IMR-90 (cell line): ENCODE data around the gene KIF9. TPM values are rescaled to one million over a fixed set of nuclear protein-coding genes. Genes with fewer than 3 reads are reported as not detected.
"Not testable (repeated sequence)": the region's sequence is repeated elsewhere in the genome, so short reads cannot be mapped to it uniquely, and the experiment has no call there.

ENCODE experiments used
- ATAC-seq: fragments of 200-7000 bp; cut with Tn5 transposase; 2 replicates; pipeline ENCODE4 v1.9.1; 2020; ENCODE audit warnings: low read depth, mild to moderate bottlenecking, moderate library complexity
- BruUV-seq: library from RNA; stranded (reverse); fragments of 400-500 nt; replicated peaks from 2 replicates; lab custom pipeline; 2021; lab: Mats Ljungman, UMichigan
- CTCF ChIA-PET: fragments of 300-600 bp; formaldehyde crosslinking; extraction: SDS; loops from one replicate; lab custom pipeline; 2021; ENCODE audit warnings: antibody characterized with exemption; lab: Yijun Ruan, JAX
- POLR2A ChIA-PET: fragments of 300-600 bp; sonication (Branson Sonifier 250); formaldehyde crosslinking; loops from one replicate; lab custom pipeline; 2022; ENCODE audit warnings: antibody characterized with exemption; ENCODE audit not compliant: unreplicated experiment; lab: Charles Lee
- DNase-seq: peaks from one replicate; pipeline ENCODE4 v3.0.0; 2013
- H2AFZ ChIP-seq: replicated peaks from 2 replicates; pipeline ENCODE3; 2013; ENCODE audit warnings: low read length, mild to moderate bottlenecking; ENCODE audit not compliant: poor library complexity
- H2AK5ac ChIP-seq: 2 replicates; pipeline ENCODE4 v1.6.1; 2013; ENCODE audit warnings: low read depth, low read length, inconsistent platforms
- H2AK9ac ChIP-seq: replicated peaks from 2 replicates; pipeline ENCODE3; 2013; ENCODE audit warnings: mild to moderate bottlenecking, low read depth, low read length, moderate library complexity; ENCODE audit not compliant: poor library complexity
- H2BK120ac ChIP-seq: 2 replicates; pipeline ENCODE4 v1.6.1; 2013; ENCODE audit warnings: low read depth, low read length, inconsistent platforms
- H2BK15ac ChIP-seq: 3 replicates; pipeline ENCODE4 v1.6.1; 2013; ENCODE audit warnings: low read depth, low read length, inconsistent platforms
- H2BK20ac ChIP-seq: 2 replicates; pipeline ENCODE4 v1.6.1; 2013; ENCODE audit warnings: low read depth, mild to moderate bottlenecking, inconsistent platforms, low read length, moderate library complexity
- H2BK5ac ChIP-seq: 2 replicates; pipeline ENCODE4 v1.6.1; 2013; ENCODE audit warnings: mild to moderate bottlenecking, low read depth, low read length, inconsistent platforms; ENCODE audit not compliant: poor library complexity, severe bottlenecking
- H3K14ac ChIP-seq: replicated peaks from 2 replicates; pipeline ENCODE4 v1.6.1; 2013; ENCODE audit warnings: low read depth, low read length, inconsistent platforms
- H3K18ac ChIP-seq: 2 replicates; pipeline ENCODE4 v1.6.1; 2013; ENCODE audit warnings: low read depth, low read length, control low read depth
- H3K23ac ChIP-seq: 2 replicates; pipeline ENCODE4 v1.6.1; 2013; ENCODE audit warnings: low read depth, low read length, inconsistent platforms
- H3K27ac ChIP-seq: 2 replicates; pipeline ENCODE4 v1.5.1; 2013; ENCODE audit warnings: mild to moderate bottlenecking, control low read depth, low read length; ENCODE audit not compliant: insufficient read depth
- H3K27me3 ChIP-seq: 2 replicates; pipeline ENCODE4 v1.6.1; 2013; ENCODE audit warnings: low read length; ENCODE audit not compliant: control insufficient read depth, insufficient read depth
- H3K36me3 ChIP-seq: 2 replicates; pipeline ENCODE4 v1.6.1; 2013; ENCODE audit warnings: low read length, mixed read lengths; ENCODE audit not compliant: control insufficient read depth, insufficient read depth
- H3K4ac ChIP-seq: 2 replicates; pipeline ENCODE4 v1.6.1; 2013; ENCODE audit warnings: low read depth, low read length, inconsistent platforms
- H3K4me1 ChIP-seq: 2 replicates; pipeline ENCODE4 v1.6.1; 2013; ENCODE audit warnings: low read length, mixed read lengths; ENCODE audit not compliant: control insufficient read depth, insufficient read depth
- H3K4me2 ChIP-seq: 2 replicates; pipeline ENCODE4 v1.6.1; 2013; ENCODE audit warnings: low read depth, mild to moderate bottlenecking, control low read depth, low read length, moderate library complexity
- H3K4me3 ChIP-seq: 2 replicates; pipeline ENCODE4 v1.5.1; 2013; ENCODE audit warnings: low read depth, mild to moderate bottlenecking, control low read depth, low read length, moderate library complexity; ENCODE audit not compliant: insufficient read depth
- H3K56ac ChIP-seq: 2 replicates; pipeline ENCODE4 v1.6.1; 2013; ENCODE audit warnings: low read length, inconsistent platforms; ENCODE audit not compliant: insufficient read depth; ENCODE audit errors: extremely low read depth
- H3K79me1 ChIP-seq, 2 experiments: 2 replicates each; pipeline ENCODE4 v1.6.1; 2013; ENCODE audit warnings: low read length in 2 of 2, inconsistent platforms in 1 of 2, low read depth in 1 of 2
- H3K9ac ChIP-seq: 2 replicates; pipeline ENCODE4 v1.6.1; 2013; ENCODE audit warnings: low read depth, low read length, control low read depth
- H3K9me1 ChIP-seq: 2 replicates; pipeline ENCODE4 v1.6.1; 2013; ENCODE audit warnings: low read length, inconsistent platforms; ENCODE audit not compliant: insufficient read depth
- H3K9me3 ChIP-seq: 2 replicates; pipeline ENCODE4 v1.6.1; 2013; ENCODE audit warnings: low read length; ENCODE audit not compliant: control insufficient read depth, insufficient read depth
- H4K20me1 ChIP-seq: 2 replicates; pipeline ENCODE4 v1.6.1; 2013; ENCODE audit warnings: low read length, inconsistent platforms; ENCODE audit not compliant: insufficient read depth
- H4K5ac ChIP-seq: 2 replicates; pipeline ENCODE4 v1.6.1; 2013; ENCODE audit warnings: mild to moderate bottlenecking, low read depth, low read length, control low read depth
- H4K8ac ChIP-seq, 2 experiments: 2 replicates each; pipeline ENCODE4 v1.6.1; 2013; ENCODE audit warnings: low read depth in 2 of 2, low read length in 2 of 2, control low read depth in 1 of 2, inconsistent platforms in 1 of 2
- H4K91ac ChIP-seq: 2 replicates; pipeline ENCODE4 v1.6.1; 2013; ENCODE audit warnings: low read depth, low read length, inconsistent platforms; ENCODE audit not compliant: insufficient read depth
- WGBS, 2 experiments: methylation state at CpG; one replicate each; pipeline versions ENCODE4 v1.1.5 to v1.1.7; 2013; ENCODE audit warnings: missing lambda C conversion rate in 2 of 2; ENCODE audit not compliant: insufficient read length in 1 of 2; ENCODE audit errors: extremely low coverage in 2 of 2; 5-methylcytosine and 5-hydroxymethylcytosine counted together
- dilution Hi-C: fragments of 300-500 bp; cut with HindIII; formaldehyde crosslinking; loops from one replicate; pipeline ENCODE4 v1.14.3; 2018; ENCODE audit warnings: low sequenced_read_pairs; ENCODE audit not compliant: unreplicated experiment
- in situ Hi-C: fragments of 300-500 bp; cut with MboI; formaldehyde crosslinking; loops from 3 replicates; pipeline ENCODE4 v1.14.3; 2019; ENCODE audit warnings: low sequenced_read_pairs, inconsistent platforms, mixed read lengths
- intact Hi-C: fragments of 100-400 bp; cut with micrococcal nuclease; formaldehyde crosslinking; loops from 2 replicates; pipeline ENCODE4 v1.10.0; 2022
- polyA plus RNA-seq, 3 experiments: library from polyadenylated mRNA; depleted of rRNA; stranded (reverse); fragments of >200 nt; gene quantifications; 2 replicates each; pipeline ENCODE4 v1.2.3, GENCODE V29; 2012; ENCODE audit warnings: low replicate concordance in 1 of 3
- total RNA-seq: library from RNA; depleted of rRNA; stranded (reverse); fragments of >200 nt; gene quantifications from 2 replicates; pipeline ENCODE4 v1.2.3, GENCODE V29; 2012

Gene KIF9
- total and polyA plus RNA-seq, 2 of the 4 experiments (the other 2 are of a cell fraction), result 1.8 to 5.0 TPM

GRCh38 chr3:47291754-47292420 is 9.3 kb upstream of the KIF9 start:
- POLR2A ChIA-PET, result interaction anchor here (0.6 kb wide), 1 partner anchor 105 kb away, joined by 4 read pairs; no protein-coding TSS in a partner anchor
- H2BK20ac ChIP-seq, H3K56ac ChIP-seq, H4K8ac ChIP-seq, H3K14ac ChIP-seq, H3K18ac ChIP-seq, BruUV-seq, ATAC-seq, dilution Hi-C loops, H2AFZ ChIP-seq, in situ Hi-C loops, H3K27ac ChIP-seq, H3K27me3 ChIP-seq, H3K4me1 ChIP-seq, intact Hi-C loops, DNase-seq, H4K91ac ChIP-seq, H3K9me3 ChIP-seq, H3K9me1 ChIP-seq, H3K4me2 ChIP-seq, H3K36me3 ChIP-seq, H2BK15ac ChIP-seq, H3K23ac ChIP-seq, H3K4me3 ChIP-seq, H2AK9ac ChIP-seq, H3K4ac ChIP-seq, H4K5ac ChIP-seq, H2BK120ac ChIP-seq, H2AK5ac ChIP-seq, H2BK5ac ChIP-seq, H3K9ac ChIP-seq: not testable (repeated sequence)
- CTCF ChIA-PET, result interaction anchor here (0.6 kb wide), 1 partner anchor 22 kb away, joined by 4 read pairs; no protein-coding TSS in a partner anchor
- Histone ChIP-seq H3K79me1 (peaks cover 48 to 83% of the 10 kb centered on the region in 2 experiments), H4K20me1 (peaks cover 15% of the 10 kb centered on the region)
- 90% methylated on average over 1 of the region's 9 CpGs; no CpG with 5 or more reads in 1 of the 2 experiments for WGBS, 2 experiments
